ENCODE data around the gene FGB.

Gene FGB

GRCh38 chr4:154569584-154569983 is 6.8 kb downstream of the FGB start:
- Histone ChIP-seq H3K36me3 (ENCODE audit: insufficient read depth, low read depth, low read length) (no peaks in the 10 kb centered on the region), H3K9me3 (ENCODE audit: insufficient read depth, low read depth, low read length) (no peaks in the 10 kb centered on the region), H3K4me1 (ENCODE audit: insufficient read depth, low read length) (no peaks in the 10 kb centered on the region), H3K9ac (ENCODE audit: low read depth, low read length) (no peak overlapping the region), H3K27me3 (ENCODE audit: insufficient read depth, low read length) (no peaks in the 10 kb centered on the region), H3K27ac (ENCODE audit: low read length) (no peak overlapping the region), H3K4me3 (ENCODE audit: low read length) (no peak overlapping the region)

- no peaks in the 10 kb centered on the region for H3K4me1 ChIP-seq (ENCODE audit: insufficient read depth, low read length)
- no peaks in the 10 kb centered on the region for H3K36me3 ChIP-seq (ENCODE audit: insufficient read depth, low read depth, low read length)
- H3K9ac ChIP-seq (ENCODE audit: low read depth, low read length), result no peak overlapping the region
- no peaks in the 10 kb centered on the region for H3K9me3 ChIP-seq (ENCODE audit: insufficient read depth, low read depth, low read length)
- H3K27ac ChIP-seq (ENCODE audit: low read length), result no peak overlapping the region
- H3K4me3 ChIP-seq (ENCODE audit: low read length), result no peak overlapping the region
- H3K27me3 ChIP-seq (ENCODE audit: insufficient read depth, low read length), result no peaks in the 10 kb centered on the region
Observed at GRCh38 chr4:154573190-154573870, 10.5 kb downstream of the FGB start.

- H3K4me3 ChIP-seq (ENCODE audit: low read length), result no peak overlapping the region
- H3K36me3 ChIP-seq (ENCODE audit: insufficient read depth, low read depth, low read length), result no peaks in the 10 kb centered on the region
- H3K9me3 ChIP-seq (ENCODE audit: insufficient read depth, low read depth, low read length), result no peaks in the 10 kb centered on the region
- no peaks in the 10 kb centered on the region for H3K27me3 ChIP-seq (ENCODE audit: insufficient read depth, low read length)
- H3K27ac ChIP-seq (ENCODE audit: low read length), result no peak overlapping the region
- no peaks in the 10 kb centered on the region for H3K4me1 ChIP-seq (ENCODE audit: insufficient read depth, low read length)
- H3K9ac ChIP-seq (ENCODE audit: low read depth, low read length), result no peak overlapping the region
Observed at GRCh38 chr4:154574311-154574710, 11.5 kb downstream of the FGB start.

GRCh38 chr4:154577324-154577723 is 14.5 kb downstream of the FGB start:
- no peaks in the 10 kb centered on the region for H3K9me3 ChIP-seq (ENCODE audit: insufficient read depth, low read depth, low read length)
- no peaks in the 10 kb centered on the region for H3K36me3 ChIP-seq (ENCODE audit: insufficient read depth, low read depth, low read length)
- no peak overlapping the region for H3K4me3 ChIP-seq (ENCODE audit: low read length)
- H3K4me1 ChIP-seq (ENCODE audit: insufficient read depth, low read length), result no peaks in the 10 kb centered on the region
- H3K9ac ChIP-seq (ENCODE audit: low read depth, low read length), result no peak overlapping the region
- H3K27me3 ChIP-seq (ENCODE audit: insufficient read depth, low read length), result no peaks in the 10 kb centered on the region
- H3K27ac ChIP-seq (ENCODE audit: low read length), result no peak overlapping the region

GRCh38 chr4:154578919-154579318 is 16.1 kb downstream of the FGB start:
- Histone ChIP-seq H3K9ac (ENCODE audit: low read depth, low read length) (no peak overlapping the region), H3K4me3 (ENCODE audit: low read length) (no peak overlapping the region), H3K36me3 (ENCODE audit: insufficient read depth, low read depth, low read length) (no peaks in the 10 kb centered on the region), H3K27me3 (ENCODE audit: insufficient read depth, low read length) (no peaks in the 10 kb centered on the region), H3K27ac (ENCODE audit: low read length) (no peak overlapping the region), H3K9me3 (ENCODE audit: insufficient read depth, low read depth, low read length) (no peaks in the 10 kb centered on the region), H3K4me1 (ENCODE audit: insufficient read depth, low read length) (no peaks in the 10 kb centered on the region)

- H3K36me3 ChIP-seq (ENCODE audit: insufficient read depth, low read depth, low read length), result no peaks in the 10 kb centered on the region
- no peaks in the 10 kb centered on the region for H3K9me3 ChIP-seq (ENCODE audit: insufficient read depth, low read depth, low read length)
- H3K27me3 ChIP-seq (ENCODE audit: insufficient read depth, low read length), result no peaks in the 10 kb centered on the region
- H3K27ac ChIP-seq (ENCODE audit: low read length), result no peak overlapping the region
- H3K4me3 ChIP-seq (ENCODE audit: low read length), result no peak overlapping the region
- H3K4me1 ChIP-seq (ENCODE audit: insufficient read depth, low read length), result no peaks in the 10 kb centered on the region
- no peak overlapping the region for H3K9ac ChIP-seq (ENCODE audit: low read depth, low read length)
Observed at GRCh38 chr4:154579927-154580326, 17.1 kb downstream of the FGB start.

GRCh38 chr4:154582723-154583122 is 19.9 kb downstream of the FGB start:
- Histone ChIP-seq H3K4me3 (ENCODE audit: low read length) (no peak overlapping the region), H3K27me3 (ENCODE audit: insufficient read depth, low read length) (no peaks in the 10 kb centered on the region), H3K27ac (ENCODE audit: low read length) (no peak overlapping the region), H3K9ac (ENCODE audit: low read depth, low read length) (no peak overlapping the region), H3K4me1 (ENCODE audit: insufficient read depth, low read length) (no peaks in the 10 kb centered on the region), H3K36me3 (ENCODE audit: insufficient read depth, low read depth, low read length) (no peaks in the 10 kb centered on the region), H3K9me3 (ENCODE audit: insufficient read depth, low read depth, low read length) (no peaks in the 10 kb centered on the region)

- Histone ChIP-seq H3K27ac (ENCODE audit: low read length) (no peak overlapping the region), H3K27me3 (ENCODE audit: insufficient read depth, low read length) (no peaks in the 10 kb centered on the region), H3K4me3 (ENCODE audit: low read length) (no peak overlapping the region), H3K36me3 (ENCODE audit: insufficient read depth, low read depth, low read length) (no peaks in the 10 kb centered on the region), H3K9me3 (ENCODE audit: insufficient read depth, low read depth, low read length) (no peaks in the 10 kb centered on the region), H3K9ac (ENCODE audit: low read depth, low read length) (no peak overlapping the region), H3K4me1 (ENCODE audit: insufficient read depth, low read length) (no peaks in the 10 kb centered on the region)
Observed at GRCh38 chr4:154583230-154583629, 20.4 kb downstream of the FGB start.

- H3K9ac ChIP-seq (ENCODE audit: low read depth, low read length), result no peak overlapping the region
- no peaks in the 10 kb centered on the region for H3K9me3 ChIP-seq (ENCODE audit: insufficient read depth, low read depth, low read length)
- H3K27ac ChIP-seq (ENCODE audit: low read length), result no peak overlapping the region
- H3K27me3 ChIP-seq (ENCODE audit: insufficient read depth, low read length), result no peaks in the 10 kb centered on the region
- H3K36me3 ChIP-seq (ENCODE audit: insufficient read depth, low read depth, low read length), result no peaks in the 10 kb centered on the region
- H3K4me3 ChIP-seq (ENCODE audit: low read length), result no peak overlapping the region
- no peaks in the 10 kb centered on the region for H3K4me1 ChIP-seq (ENCODE audit: insufficient read depth, low read length)
Observed at GRCh38 chr4:154583677-154584076, 20.9 kb downstream of the FGB start.

GRCh38 chr4:154584259-154584658 is 21.4 kb downstream of the FGB start:
- Histone ChIP-seq H3K27me3 (ENCODE audit: insufficient read depth, low read length) (no peaks in the 10 kb centered on the region), H3K4me3 (ENCODE audit: low read length) (no peak overlapping the region), H3K9me3 (ENCODE audit: insufficient read depth, low read depth, low read length) (no peaks in the 10 kb centered on the region), H3K36me3 (ENCODE audit: insufficient read depth, low read depth, low read length) (no peaks in the 10 kb centered on the region), H3K27ac (ENCODE audit: low read length) (no peak overlapping the region), H3K4me1 (ENCODE audit: insufficient read depth, low read length) (no peaks in the 10 kb centered on the region), H3K9ac (ENCODE audit: low read depth, low read length) (no peak overlapping the region)

- H3K4me1 ChIP-seq (ENCODE audit: insufficient read depth, low read length), result no peaks in the 10 kb centered on the region
- no peaks in the 10 kb centered on the region for H3K9me3 ChIP-seq (ENCODE audit: insufficient read depth, low read depth, low read length)
- no peak overlapping the region for H3K9ac ChIP-seq (ENCODE audit: low read depth, low read length)
- no peak overlapping the region for H3K4me3 ChIP-seq (ENCODE audit: low read length)
- no peaks in the 10 kb centered on the region for H3K27me3 ChIP-seq (ENCODE audit: insufficient read depth, low read length)
- no peak overlapping the region for H3K27ac ChIP-seq (ENCODE audit: low read length)
- H3K36me3 ChIP-seq (ENCODE audit: insufficient read depth, low read depth, low read length), result no peaks in the 10 kb centered on the region
Observed at GRCh38 chr4:154585369-154586018, 22.7 kb downstream of the FGB start.

GRCh38 chr4:154586296-154587033 is 23.7 kb downstream of the FGB start:
- no peak overlapping the region for H3K27ac ChIP-seq (ENCODE audit: low read length)
- H3K9me3 ChIP-seq (ENCODE audit: insufficient read depth, low read depth, low read length), result no peaks in the 10 kb centered on the region
- no peaks in the 10 kb centered on the region for H3K27me3 ChIP-seq (ENCODE audit: insufficient read depth, low read length)
- no peaks in the 10 kb centered on the region for H3K4me1 ChIP-seq (ENCODE audit: insufficient read depth, low read length)
- H3K36me3 ChIP-seq (ENCODE audit: insufficient read depth, low read depth, low read length), result no peaks in the 10 kb centered on the region
- no peak overlapping the region for H3K4me3 ChIP-seq (ENCODE audit: low read length)
- H3K9ac ChIP-seq (ENCODE audit: low read depth, low read length), result no peak overlapping the region
